ENCODE data around the gene SRPRB. TPM values are rescaled to one million over a fixed set of nuclear protein-coding genes. Genes with fewer than 3 reads are reported as not detected.

SRPRB gene
- total RNA-seq, 1 experiment from 2014 or later: 42.3 TPM

GRCh38 chr3:133825969-133826727, 20.5 kb downstream of the SRPRB start:
- no peak for DNase-seq (ENCODE audit: low read depth)

- DNase-seq (ENCODE audit: low read depth): no peak
These were observed 21.5 kb downstream of the SRPRB start for GRCh38 chr3:133827136-133827535.

- no peak for DNase-seq (ENCODE audit: low read depth)
These were observed 22.1 kb downstream of the SRPRB start for GRCh38 chr3:133827684-133828083.

- DNase-seq (ENCODE audit: low read depth): no peak
These were observed 23.1 kb downstream of the SRPRB start for GRCh38 chr3:133828576-133829309.

- DNase-seq (ENCODE audit: low read depth): no peak
These were observed 23.7 kb downstream of the SRPRB start for GRCh38 chr3:133829310-133829707.

GRCh38 chr3:133830071-133830470, 24.5 kb downstream of the SRPRB start:
- DNase-seq (ENCODE audit: low read depth): no peak

GRCh38 chr3:133831966-133832801, 26.6 kb downstream of the SRPRB start:
- DNase-seq (ENCODE audit: low read depth): no peak

GRCh38 chr3:133832802-133833144, 27.2 kb downstream of the SRPRB start:
- no peak for DNase-seq (ENCODE audit: low read depth)

- no peak for DNase-seq (ENCODE audit: low read depth)
These were observed 27.7 kb downstream of the SRPRB start for GRCh38 chr3:133833267-133833666.

GRCh38 chr3:133833880-133834620, 28.4 kb downstream of the SRPRB start:
- no peak for DNase-seq (ENCODE audit: low read depth)

GRCh38 chr3:133834621-133835417, 29.2 kb downstream of the SRPRB start:
- DNase-seq (ENCODE audit: low read depth): no peak

- no peak for DNase-seq (ENCODE audit: low read depth)
These were observed 29.8 kb downstream of the SRPRB start for GRCh38 chr3:133835418-133835743.

- DNase-seq (ENCODE audit: low read depth): no peak
These were observed 30.3 kb downstream of the SRPRB start for GRCh38 chr3:133835961-133836360.

GRCh38 chr3:133836497-133837158, 31.0 kb downstream of the SRPRB start:
- no peak for DNase-seq (ENCODE audit: low read depth)

- DNase-seq (ENCODE audit: low read depth): no peak
These were observed 32.1 kb downstream of the SRPRB start for GRCh38 chr3:133837487-133838295.

GRCh38 chr3:133838296-133838789, 32.7 kb downstream of the SRPRB start:
- no peak for DNase-seq (ENCODE audit: low read depth)

- DNase-seq (ENCODE audit: low read depth): no peak
These were observed 33.5 kb downstream of the SRPRB start for GRCh38 chr3:133838916-133839800.

- no peak for DNase-seq (ENCODE audit: low read depth)
These were observed 34.6 kb downstream of the SRPRB start for GRCh38 chr3:133840055-133840737.

Measured in RPMI7951 (cell line).